Astrocyte (in vitro differentiated cells and primary cell): ENCODE measurements around the gene MXRA8.

ENCODE experiments used
- CTCF ChIP-seq: IDR thresholded peaks from 2 replicates; pipeline ENCODE4 v1.5.1; 2011; ENCODE audit warnings: low read depth, mild to moderate bottlenecking, inconsistent platforms, low read length, moderate library complexity; ENCODE audit not compliant: insufficient read depth
- EZH2 ChIP-seq: IDR thresholded peaks from 2 replicates; pipeline ENCODE4 v1.6.1; 2012; ENCODE audit warnings: mild to moderate bottlenecking, low read length, inconsistent platforms; ENCODE audit not compliant: insufficient read depth

GRCh38 chr1:1309251-1310108, 48.9 kb downstream of the MXRA8 start:
- TF ChIP-seq CTCF (no peak), EZH2 (no peak)
